OCI-LY1 (cell line): ENCODE results near the gene AACS.

Experiments
- H2AFZ ChIP-seq: fragments of 200-600 bp; sonication (generic), shearing (Covaris generic); 2 replicates; pipeline ENCODE4 v1.6.0; 2014; ENCODE audit warnings: antibody characterized with exemption, mild to moderate bottlenecking, low read length
- H3F3A ChIP-seq: fragments of 200-600 bp; sonication (generic), shearing (Covaris generic); 2 replicates; pipeline ENCODE4 v1.6.0; 2014; ENCODE audit warnings: mild to moderate bottlenecking, antibody characterized with exemption, low read length, moderate library complexity; ENCODE audit not compliant: insufficient read depth
- H3K27ac ChIP-seq: fragments of 200-600 bp; sonication (generic); 2 replicates; pipeline ENCODE4 v1.5.1; 2014; ENCODE audit warnings: low read length, mixed run types, mild to moderate bottlenecking, low read depth; ENCODE audit not compliant: poor library complexity, severe bottlenecking
- H3K27me3 ChIP-seq: fragments of 200-600 bp; sonication (generic); 2 replicates; pipeline ENCODE4 v1.6.0; 2014; ENCODE audit warnings: antibody characterized with exemption, mild to moderate bottlenecking, low read length, moderate library complexity; ENCODE audit not compliant: insufficient read depth
- H3K36me3 ChIP-seq: fragments of 200-600 bp; sonication (generic); 2 replicates; pipeline ENCODE4 v1.6.1; 2014; ENCODE audit warnings: mild to moderate bottlenecking, antibody characterized with exemption, low read length, moderate library complexity, mixed read lengths; ENCODE audit not compliant: insufficient read depth
- H3K4me1 ChIP-seq: fragments of 200-600 bp; sonication (generic); 2 replicates; pipeline ENCODE4 v1.5.1; 2014; ENCODE audit warnings: mild to moderate bottlenecking, low read length, moderate library complexity; ENCODE audit not compliant: insufficient read depth, severe bottlenecking
- H3K4me2 ChIP-seq: fragments of 200-600 bp; sonication (generic), shearing (Covaris generic); 2 replicates; pipeline ENCODE4 v1.6.1; 2014; ENCODE audit warnings: low read length
- H3K4me3 ChIP-seq: fragments of 200-600 bp; sonication (generic); 2 replicates; pipeline ENCODE4 v1.5.1; 2014; ENCODE audit warnings: low read length, low read depth, mild to moderate bottlenecking, mixed read lengths; ENCODE audit not compliant: poor library complexity, severe bottlenecking
- H3K79me2 ChIP-seq: fragments of 200-600 bp; shearing (Covaris generic); 2 replicates; pipeline ENCODE4 v1.6.1; 2016; ENCODE audit warnings: mixed run types, low read length, mixed read lengths; ENCODE audit not compliant: insufficient read depth
- H3K9ac ChIP-seq: fragments of 200-600 bp; sonication (generic), shearing (Covaris generic); 2 replicates; pipeline ENCODE4 v1.6.1; 2014; ENCODE audit warnings: mild to moderate bottlenecking, low read length, mixed read lengths
- H3K9me2 ChIP-seq: fragments of 200-600 bp; sonication (generic), shearing (Covaris generic); 2 replicates; pipeline ENCODE4 v1.6.1; 2014; ENCODE audit warnings: low read depth, mild to moderate bottlenecking, low read length, mixed read lengths
- H3K9me3 ChIP-seq: fragments of 200-600 bp; shearing (Covaris generic); 2 replicates; pipeline ENCODE4 v1.6.1; 2014; ENCODE audit warnings: low read length, mixed read lengths
- H4K20me1 ChIP-seq: fragments of 200-600 bp; sonication (generic), shearing (Covaris generic); 2 replicates; pipeline ENCODE4 v1.6.0; 2016; ENCODE audit warnings: mild to moderate bottlenecking, low read length; ENCODE audit not compliant: insufficient read depth
- CTCF ChIP-seq: fragments of 200-600 bp; sonication (generic), shearing (Covaris generic); IDR thresholded peaks from 2 replicates; pipeline ENCODE4 v1.5.1; 2017; ENCODE audit warnings: mild to moderate bottlenecking, antibody characterized with exemption, low read length, moderate library complexity, mixed read lengths
- EZH2 ChIP-seq: fragments of 200-600 bp; sonication (generic), shearing (Covaris generic); IDR thresholded peaks from 2 replicates; pipeline ENCODE4 v1.8.0; 2017; ENCODE audit warnings: borderline replicate concordance, mixed run types, mild to moderate bottlenecking, antibody characterized with exemption, low read length, moderate library complexity, mixed read lengths

Gene AACS

GRCh38 chr12:125129179-125129571, 63.9 kb downstream of the AACS start:
- Histone ChIP-seq H3K79me2 (no peaks in the 10 kb centered on the region), H3K4me1 (peaks cover 9% of the 10 kb centered on the region), H3K27ac (no peak overlapping the region), H3F3A (no peaks in the 10 kb centered on the region), H3K27me3 (no peaks in the 10 kb centered on the region), H3K4me2 (no peak overlapping the region), H3K9ac (no peak overlapping the region), H3K4me3 (no peak overlapping the region), H3K9me2 (no peaks in the 10 kb centered on the region), H3K9me3 (no peaks in the 10 kb centered on the region), H3K36me3 (peaks cover 10% of the 10 kb centered on the region; the same call in 1 of the 2 replicates), H4K20me1 (no peaks in the 10 kb centered on the region), H2AFZ (no peak overlapping the region)
- TF ChIP-seq EZH2 (no peak), CTCF (no peak)

GRCh38 chr12:125129591-125130255, 64.5 kb downstream of the AACS start:
- TF ChIP-seq EZH2 (no peak), CTCF (no peak)
- no peaks in the 10 kb centered on the region for H3K79me2 ChIP-seq
- H3K36me3 ChIP-seq, result peaks cover 8% of the 10 kb centered on the region; the same call in 1 of the 2 replicates
- no peaks in the 10 kb centered on the region for H3F3A ChIP-seq
- H3K4me1 ChIP-seq, result peaks cover 4% of the 10 kb centered on the region
- no peak overlapping the region for H3K27ac ChIP-seq
- no peaks in the 10 kb centered on the region for H3K27me3 ChIP-seq
- no peaks in the 10 kb centered on the region for H4K20me1 ChIP-seq
- no peak overlapping the region for H2AFZ ChIP-seq
- no peaks in the 10 kb centered on the region for H3K9me2 ChIP-seq
- no peak overlapping the region for H3K4me3 ChIP-seq
- H3K9ac ChIP-seq, result no peak overlapping the region
- no peaks in the 10 kb centered on the region for H3K9me3 ChIP-seq
- no peak overlapping the region for H3K4me2 ChIP-seq

- Histone ChIP-seq H3K4me3 (no peak overlapping the region), H3K27me3 (no peaks in the 10 kb centered on the region), H4K20me1 (no peaks in the 10 kb centered on the region), H3K79me2 (no peaks in the 10 kb centered on the region), H3K36me3 (0 out of 2 replicates have a peak, but pooled peaks cover 2% of the 10 kb centered on the region), H3K9me2 (no peaks in the 10 kb centered on the region), H3K9me3 (no peaks in the 10 kb centered on the region), H3K4me2 (no peak overlapping the region), H3K27ac (no peak overlapping the region), H3K9ac (no peak overlapping the region), H3K4me1 (no peaks in the 10 kb centered on the region), H2AFZ (no peak overlapping the region), H3F3A (no peaks in the 10 kb centered on the region)
- no peak for TF ChIP-seq CTCF
- TF ChIP-seq EZH2, result no peak
Measured at GRCh38 chr12:125131958-125132357, 66.7 kb downstream of the AACS start.
